Neural progenitor cell (in vitro differentiated cells): ENCODE measurements around the gene MYLK. TPM values are rescaled to one million over a fixed set of nuclear protein-coding genes. Genes with fewer than 3 reads are reported as not detected.

Experiments
- DNase-seq: peaks from one replicate; pipeline ENCODE4 v3.0.0-alpha.2; 2016; ENCODE audit warnings: low spot score
- H2AFZ ChIP-seq: fragments of 200-600 bp; sonication (generic); replicated peaks from 2 replicates; pipeline ENCODE4 v1.6.1; 2016; ENCODE audit warnings: antibody characterized with exemption
- H3F3A ChIP-seq: fragments of 200-600 bp; sonication (generic); 2 replicates; pipeline ENCODE4 v1.6.1; 2016; ENCODE audit warnings: antibody characterized with exemption, low read depth
- H3K27ac ChIP-seq: fragments of 200-600 bp; sonication (generic); 2 replicates; pipeline ENCODE4 v1.5.1; 2016; ENCODE audit warnings: mild to moderate bottlenecking
- H3K27me3 ChIP-seq: fragments of 200-600 bp; sonication (generic); 2 replicates; pipeline ENCODE4 v1.6.1; 2016; ENCODE audit warnings: mild to moderate bottlenecking, moderate library complexity
- H3K36me3 ChIP-seq: fragments of 200-600 bp; sonication (generic); 2 replicates; pipeline ENCODE4 v1.5.1; 2016
- H3K4me1 ChIP-seq: fragments of 200-600 bp; sonication (generic); 2 replicates; pipeline ENCODE4 v1.6.1; 2016; ENCODE audit warnings: mixed run types
- H3K4me2 ChIP-seq: fragments of 200-600 bp; sonication (generic); 2 replicates; pipeline ENCODE4 v1.6.1; 2016
- H3K4me3 ChIP-seq: fragments of 200-600 bp; sonication (generic); 2 replicates; pipeline ENCODE4 v1.5.1; 2016
- H3K79me2 ChIP-seq: fragments of 200-600 bp; sonication (generic); 2 replicates; pipeline ENCODE4 v1.6.1; 2016; ENCODE audit warnings: low read depth
- H3K9ac ChIP-seq: fragments of 200-600 bp; sonication (generic); 2 replicates; pipeline ENCODE4 v1.6.1; 2016
- H3K9me3 ChIP-seq: fragments of 200-600 bp; sonication (generic); 2 replicates; pipeline ENCODE4 v1.5.1; 2016; ENCODE audit warnings: low read depth
- H4K20me1 ChIP-seq: fragments of 200-600 bp; sonication (generic); 2 replicates; pipeline ENCODE4 v1.6.1; 2016; ENCODE audit warnings: low read depth
- H3K27ac Mint-ChIP-seq: 3 replicates; pipeline ENCODE4 v1.8.0; 2021; ENCODE audit warnings: mixed read lengths
- H3K27me3 Mint-ChIP-seq: 2 replicates; pipeline ENCODE4 v1.8.0; 2022; ENCODE audit warnings: low read depth, mild to moderate bottlenecking, inconsistent platforms, moderate library complexity, mixed read lengths; ENCODE audit not compliant: insufficient read depth
- H3K36me3 Mint-ChIP-seq: 3 replicates; pipeline ENCODE4 v1.8.0; 2021; ENCODE audit warnings: mixed read lengths
- H3K4me1 Mint-ChIP-seq: 3 replicates; pipeline ENCODE4 v1.8.0; 2021; ENCODE audit warnings: mixed read lengths
- H3K4me3 Mint-ChIP-seq: 3 replicates; pipeline ENCODE4 v1.8.0; 2021; ENCODE audit warnings: mild to moderate bottlenecking, moderate library complexity, mixed read lengths
- H3K9me3 Mint-ChIP-seq: 3 replicates; pipeline ENCODE4 v1.8.0; 2020; ENCODE audit warnings: mixed read lengths
- EZH2 ChIP-seq: fragments of 200-600 bp; sonication (generic); IDR thresholded peaks from 2 replicates; pipeline ENCODE4 v1.6.1; 2017; ENCODE audit warnings: antibody characterized with exemption, mild to moderate bottlenecking, moderate library complexity
- EZH2phosphoT487 ChIP-seq: fragments of 200-600 bp; sonication (generic); IDR thresholded peaks from 2 replicates; pipeline ENCODE4 v1.6.1; 2017; ENCODE audit warnings: antibody characterized with exemption
- total RNA-seq: library from RNA; depleted of rRNA; stranded (reverse); fragments of >200 nt; gene quantifications from 2 replicates; pipeline ENCODE4 v1.2.3, GENCODE V29; 2015; ENCODE audit warnings: low replicate concordance
- TF ChIP-seq, protein P1 (sequence below): fragments of 200-600 bp; sonication (generic); IDR thresholded peaks from 2 replicates; pipeline ENCODE4 v1.5.1; 2017; ENCODE audit warnings: antibody characterized with exemption, mild to moderate bottlenecking

Gene MYLK
- total RNA-seq, 1 donor from 2014 or later: 28.4 TPM

- no peak overlapping the region for H3K4me2 ChIP-seq
- peaks cover 4% of the 10 kb centered on the region for H3K4me1 ChIP-seq
- TF ChIP-seq, protein P1, sequence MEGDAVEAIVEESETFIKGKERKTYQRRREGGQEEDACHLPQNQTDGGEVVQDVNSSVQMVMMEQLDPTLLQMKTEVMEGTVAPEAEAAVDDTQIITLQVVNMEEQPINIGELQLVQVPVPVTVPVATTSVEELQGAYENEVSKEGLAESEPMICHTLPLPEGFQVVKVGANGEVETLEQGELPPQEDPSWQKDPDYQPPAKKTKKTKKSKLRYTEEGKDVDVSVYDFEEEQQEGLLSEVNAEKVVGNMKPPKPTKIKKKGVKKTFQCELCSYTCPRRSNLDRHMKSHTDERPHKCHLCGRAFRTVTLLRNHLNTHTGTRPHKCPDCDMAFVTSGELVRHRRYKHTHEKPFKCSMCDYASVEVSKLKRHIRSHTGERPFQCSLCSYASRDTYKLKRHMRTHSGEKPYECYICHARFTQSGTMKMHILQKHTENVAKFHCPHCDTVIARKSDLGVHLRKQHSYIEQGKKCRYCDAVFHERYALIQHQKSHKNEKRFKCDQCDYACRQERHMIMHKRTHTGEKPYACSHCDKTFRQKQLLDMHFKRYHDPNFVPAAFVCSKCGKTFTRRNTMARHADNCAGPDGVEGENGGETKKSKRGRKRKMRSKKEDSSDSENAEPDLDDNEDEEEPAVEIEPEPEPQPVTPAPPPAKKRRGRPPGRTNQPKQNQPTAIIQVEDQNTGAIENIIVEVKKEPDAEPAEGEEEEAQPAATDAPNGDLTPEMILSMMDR: no peak
- no peaks in the 10 kb centered on the region for H3F3A ChIP-seq
- peaks cover 2% of the 10 kb centered on the region for H3K27me3 Mint-ChIP-seq
- no peak overlapping the region for H3K4me3 ChIP-seq
- peaks cover 25% of the 10 kb centered on the region for H3K36me3 Mint-ChIP-seq
- no peaks in the 10 kb centered on the region for H3K36me3 ChIP-seq
- H3K79me2 ChIP-seq: no peaks in the 10 kb centered on the region
- no peak for DNase-seq
- no peaks in the 10 kb centered on the region for H3K9me3 Mint-ChIP-seq
- no peak overlapping the region for H2AFZ ChIP-seq
- no peak overlapping the region for H3K27ac ChIP-seq
- H3K4me3 Mint-ChIP-seq: no peak overlapping the region
- H3K27ac Mint-ChIP-seq: no peak overlapping the region
- H3K9me3 ChIP-seq: no peaks in the 10 kb centered on the region
- H3K9ac ChIP-seq: no peak overlapping the region
- H4K20me1 ChIP-seq: no peaks in the 10 kb centered on the region
- no peaks in the 10 kb centered on the region for H3K27me3 ChIP-seq
- peaks cover 9% of the 10 kb centered on the region for H3K4me1 Mint-ChIP-seq
These were observed 100.3 kb downstream of the MYLK start for GRCh38 chr3:123783811-123784210.

GRCh38 chr3:123783050-123783689, 101.0 kb downstream of the MYLK start:
- DNase-seq: no peak
- H3K9me3 ChIP-seq: no peaks in the 10 kb centered on the region
- no peak overlapping the region for H3K27ac ChIP-seq
- no peaks in the 10 kb centered on the region for H4K20me1 ChIP-seq
- peaks cover 5% of the 10 kb centered on the region for H3K4me1 Mint-ChIP-seq
- no peaks in the 10 kb centered on the region for H3K27me3 ChIP-seq
- H3K4me1 ChIP-seq: no peaks in the 10 kb centered on the region
- no peak overlapping the region for H3K4me2 ChIP-seq
- H2AFZ ChIP-seq: no peak overlapping the region
- no peaks in the 10 kb centered on the region for H3F3A ChIP-seq
- H3K36me3 Mint-ChIP-seq: peaks cover 25% of the 10 kb centered on the region
- no peaks in the 10 kb centered on the region for H3K9me3 Mint-ChIP-seq
- H3K36me3 ChIP-seq: no peaks in the 10 kb centered on the region
- no peak overlapping the region for H3K4me3 Mint-ChIP-seq
- H3K4me3 ChIP-seq: no peak overlapping the region
- TF ChIP-seq EZH2: no peak
- TF ChIP-seq EZH2phosphoT487: no peak
- TF ChIP-seq, protein P1: no peak
- H3K79me2 ChIP-seq: no peaks in the 10 kb centered on the region
- H3K9ac ChIP-seq: no peak overlapping the region
- H3K27me3 Mint-ChIP-seq: peaks cover 2% of the 10 kb centered on the region
- H3K27ac Mint-ChIP-seq: no peak overlapping the region

GRCh38 chr3:123782488-123782887, 101.6 kb downstream of the MYLK start:
- TF ChIP-seq EZH2phosphoT487: no peak
- TF ChIP-seq EZH2: no peak
- TF ChIP-seq, protein P1: no peak
- DNase-seq: no peak
- no peak overlapping the region for H2AFZ ChIP-seq
- H3K79me2 ChIP-seq: no peaks in the 10 kb centered on the region
- Mint-ChIP-seq H3K4me1 (peaks cover 5% of the 10 kb centered on the region), H3K4me3 (no peak overlapping the region), H3K27me3 (peaks cover 2% of the 10 kb centered on the region), H3K27ac (no peak overlapping the region), H3K36me3 (peaks cover 23% of the 10 kb centered on the region), H3K9me3 (no peaks in the 10 kb centered on the region)
- no peaks in the 10 kb centered on the region for H4K20me1 ChIP-seq
- H3K4me3 ChIP-seq: no peak overlapping the region
- no peak overlapping the region for H3K27ac ChIP-seq
- H3K9me3 ChIP-seq: no peaks in the 10 kb centered on the region
- no peak overlapping the region for H3K9ac ChIP-seq
- no peaks in the 10 kb centered on the region for H3K27me3 ChIP-seq
- H3K4me2 ChIP-seq: no peak overlapping the region
- no peaks in the 10 kb centered on the region for H3K36me3 ChIP-seq
- no peaks in the 10 kb centered on the region for H3F3A ChIP-seq
- H3K4me1 ChIP-seq: no peaks in the 10 kb centered on the region
